Measurements from ENCODE around the gene MMP7.

- no peak for TF ChIP-seq POLR2A (IDR thresholded peaks at IDR 0.05; ENCODE audit: low read depth, low read length)
- no peak for TF ChIP-seq NFE2L2 (IDR thresholded peaks at IDR 0.05; ENCODE audit: low read depth, low read length)
- TF ChIP-seq CTCF (conservative IDR thresholded peaks at IDR 0.05; ENCODE audit: low read depth, low read length), result no peak
- TF ChIP-seq CEBPB (IDR thresholded peaks at IDR 0.05; ENCODE audit: low read depth, low read length), result peak; percentile 11; the same call in 1 of the 2 replicates
Observed at GRCh38 chr11:102528618-102529017, 1.9 kb downstream of the MMP7 start.
